GM21447 (cell line): ENCODE measurements around the gene AKAP12.
"Not testable (repeated sequence)": the region's sequence is repeated elsewhere in the genome, so short reads cannot be mapped to it uniquely, and the experiment has no call there.

ENCODE experiments used
- ATAC-seq: cut with Tn5 transposase; IDR thresholded peaks from one replicate; pipeline ENCODE4 v1.9.1; 2021; ENCODE audit not compliant: unreplicated experiment

Gene AKAP12

GRCh38 chr6:151376440-151376839, 136.7 kb downstream of the AKAP12 start:
- no peak for ATAC-seq

DNA sequence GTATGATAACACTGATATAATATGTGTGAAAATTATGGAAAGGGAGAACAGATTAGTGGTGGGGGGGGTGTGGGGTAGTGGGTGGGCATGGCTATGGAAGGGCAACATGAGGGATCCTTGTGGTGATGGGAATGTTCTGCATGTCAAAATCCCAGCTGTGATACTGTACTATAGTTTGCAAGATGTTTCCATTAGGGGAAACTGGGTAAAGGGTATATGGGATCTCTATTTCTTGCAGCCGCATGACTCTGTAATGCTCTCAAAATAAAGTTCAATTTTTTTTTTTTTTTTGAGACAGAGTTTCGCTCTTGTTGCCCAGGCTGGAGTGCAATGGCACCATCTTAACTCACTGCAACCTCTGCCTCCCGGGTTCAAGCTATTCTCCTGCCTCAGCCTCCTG, 137.3 kb downstream of the AKAP12 start:
- ATAC-seq, result no peak

DNA sequence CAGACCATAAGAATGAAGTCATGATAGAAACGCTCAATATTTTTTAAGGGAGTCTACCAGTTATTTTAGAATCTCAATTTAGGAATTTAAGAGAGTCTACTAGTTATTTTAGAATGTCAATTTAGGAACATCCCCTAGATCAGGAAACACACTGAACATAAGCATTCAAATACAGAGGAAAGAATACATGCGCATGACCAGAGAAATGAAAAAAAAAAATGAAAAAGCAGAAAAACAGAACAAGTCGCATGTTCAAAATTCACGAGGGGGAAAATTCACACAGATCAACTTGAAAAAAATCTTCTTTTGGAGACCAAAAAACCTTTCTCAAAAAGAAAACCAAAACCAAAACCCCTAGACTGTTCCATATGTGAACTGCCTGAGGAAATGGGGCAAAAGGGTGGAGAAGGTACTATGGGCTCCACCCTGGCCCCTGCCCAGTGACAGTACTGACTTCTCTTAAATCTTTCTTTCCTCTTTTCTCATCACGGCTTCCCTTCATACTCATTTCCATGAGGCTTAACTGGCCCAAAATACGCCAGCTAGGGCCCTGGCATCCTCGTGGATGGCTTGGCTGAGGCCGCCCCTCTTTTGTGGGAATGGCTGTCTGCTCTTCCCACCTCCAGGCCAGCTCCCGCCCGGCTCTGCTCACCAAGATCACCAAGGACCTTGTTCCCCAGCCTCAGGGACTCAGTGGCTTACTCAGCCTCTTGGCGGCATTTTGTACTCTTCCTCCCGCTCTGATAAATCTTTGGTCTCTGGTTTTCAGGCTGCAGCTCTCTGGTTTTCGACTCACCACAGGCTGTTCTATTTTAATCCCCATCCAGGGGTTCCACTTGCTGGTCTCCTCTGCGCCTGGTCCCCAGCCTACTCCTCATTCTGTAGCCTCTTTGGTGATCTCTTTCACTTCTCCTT, 140.4 kb downstream of the AKAP12 start:
- ATAC-seq, result peak; percentile 67

DNA sequence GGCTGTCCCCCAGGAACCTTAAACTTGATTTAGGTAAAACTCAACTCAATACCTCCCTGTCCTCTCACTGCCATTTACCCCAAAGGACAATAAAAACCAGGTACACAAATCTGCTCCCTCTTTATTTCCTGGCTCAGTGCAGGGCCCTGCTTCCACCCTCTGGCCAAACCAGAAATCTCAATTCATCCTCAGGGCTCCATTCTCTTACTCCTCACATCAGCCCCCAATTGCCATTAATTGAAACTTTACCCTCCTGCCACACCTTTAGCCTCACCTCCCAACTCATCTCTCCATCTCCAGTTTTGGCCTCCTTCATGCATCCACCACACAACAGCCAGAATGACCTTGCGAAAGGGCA, 141.1 kb downstream of the AKAP12 start:
- no peak for ATAC-seq

- no peak for ATAC-seq
Observed at GRCh38 chr6:151381722-151382121, 142.0 kb downstream of the AKAP12 start.

DNA sequence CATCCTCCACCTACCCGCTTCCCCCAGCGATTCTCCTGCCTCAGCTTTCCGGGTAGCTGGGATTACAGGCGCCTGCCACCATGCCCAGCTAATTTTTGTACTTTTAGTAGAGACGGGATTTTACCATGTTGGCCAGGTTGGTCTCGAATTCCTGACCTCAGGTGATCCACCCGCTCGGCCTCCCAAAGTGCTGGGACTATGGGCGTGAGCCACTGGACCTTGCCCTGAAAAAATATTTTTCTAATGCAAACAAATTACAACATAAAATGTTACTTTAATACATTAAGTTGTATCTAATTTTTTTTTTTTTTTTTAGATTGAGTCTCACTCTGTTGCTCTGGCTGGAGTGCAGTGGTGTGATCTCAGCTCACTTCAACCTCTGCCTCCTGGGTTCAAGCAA, 142.9 kb downstream of the AKAP12 start:
- ATAC-seq, result not testable (repeated sequence)

GRCh38 chr6:151384151-151384550, 144.4 kb downstream of the AKAP12 start:
- ATAC-seq, result no peak

GRCh38 chr6:151385177-151385576, 145.4 kb downstream of the AKAP12 start:
- ATAC-seq, result no peak

- ATAC-seq, result no peak
Observed at GRCh38 chr6:151387175-151387970, 147.6 kb downstream of the AKAP12 start.

DNA sequence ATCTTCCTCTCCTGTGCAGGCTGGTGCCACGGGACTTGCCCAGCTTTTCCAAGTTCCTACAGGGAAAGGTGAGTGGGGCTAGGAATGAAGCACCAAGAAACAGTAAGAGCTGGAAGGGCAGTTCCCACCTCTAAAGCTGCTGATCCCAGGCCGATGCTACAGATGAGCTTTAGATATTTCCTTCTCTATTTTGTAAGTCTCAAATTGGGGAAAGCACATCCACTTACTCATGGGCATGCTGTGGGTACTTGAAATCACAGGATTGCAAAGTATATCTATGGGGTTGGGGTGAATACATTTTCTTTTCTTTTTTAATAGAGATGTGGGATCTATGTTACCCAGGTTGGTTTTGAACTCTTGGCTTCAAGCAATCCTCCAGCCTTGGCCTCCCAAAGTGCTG, 148.5 kb downstream of the AKAP12 start:
- no peak for ATAC-seq

GRCh38 chr6:151388997-151389617, 149.3 kb downstream of the AKAP12 start:
- no peak for ATAC-seq

DNA sequence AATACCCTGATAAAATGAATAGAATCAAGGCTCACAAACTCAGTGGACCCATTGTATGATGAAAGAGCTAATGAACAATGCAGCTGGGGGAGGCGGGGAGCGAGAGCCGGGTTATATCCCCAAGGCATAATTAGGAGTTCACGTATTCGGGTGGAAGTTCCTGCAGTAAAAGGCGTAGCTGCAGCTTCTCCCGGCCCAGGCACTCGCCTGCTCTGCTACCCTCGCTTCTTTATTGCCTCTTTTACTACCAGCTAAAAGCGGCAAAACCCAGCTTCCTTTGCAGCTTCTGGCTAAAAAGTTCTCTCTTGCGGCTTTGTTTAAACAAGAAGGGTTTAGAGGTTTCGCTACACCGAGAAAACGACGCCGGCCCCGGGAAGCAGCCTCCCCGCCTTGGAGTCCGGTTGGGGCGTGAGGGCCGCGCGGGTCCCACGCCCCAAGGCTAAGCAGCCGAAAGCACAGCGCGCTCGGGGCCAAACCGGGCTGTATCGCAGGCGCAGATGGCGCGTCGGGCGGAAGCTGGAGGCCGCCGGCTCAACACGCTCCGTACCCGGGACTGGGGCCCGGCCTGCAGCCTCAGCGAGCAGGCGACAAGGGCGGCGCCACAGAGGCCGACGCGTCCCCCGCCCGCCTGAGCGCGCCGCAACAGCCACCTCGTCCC, 150.0 kb downstream of the AKAP12 start:
- peak; percentile 49 for ATAC-seq

GRCh38 chr6:151390276-151390850, 150.6 kb downstream of the AKAP12 start:
- ATAC-seq, result peak; percentile 79

- ATAC-seq, result peak; percentile 14
Observed at GRCh38 chr6:151390851-151391470, 151.2 kb downstream of the AKAP12 start.

DNA sequence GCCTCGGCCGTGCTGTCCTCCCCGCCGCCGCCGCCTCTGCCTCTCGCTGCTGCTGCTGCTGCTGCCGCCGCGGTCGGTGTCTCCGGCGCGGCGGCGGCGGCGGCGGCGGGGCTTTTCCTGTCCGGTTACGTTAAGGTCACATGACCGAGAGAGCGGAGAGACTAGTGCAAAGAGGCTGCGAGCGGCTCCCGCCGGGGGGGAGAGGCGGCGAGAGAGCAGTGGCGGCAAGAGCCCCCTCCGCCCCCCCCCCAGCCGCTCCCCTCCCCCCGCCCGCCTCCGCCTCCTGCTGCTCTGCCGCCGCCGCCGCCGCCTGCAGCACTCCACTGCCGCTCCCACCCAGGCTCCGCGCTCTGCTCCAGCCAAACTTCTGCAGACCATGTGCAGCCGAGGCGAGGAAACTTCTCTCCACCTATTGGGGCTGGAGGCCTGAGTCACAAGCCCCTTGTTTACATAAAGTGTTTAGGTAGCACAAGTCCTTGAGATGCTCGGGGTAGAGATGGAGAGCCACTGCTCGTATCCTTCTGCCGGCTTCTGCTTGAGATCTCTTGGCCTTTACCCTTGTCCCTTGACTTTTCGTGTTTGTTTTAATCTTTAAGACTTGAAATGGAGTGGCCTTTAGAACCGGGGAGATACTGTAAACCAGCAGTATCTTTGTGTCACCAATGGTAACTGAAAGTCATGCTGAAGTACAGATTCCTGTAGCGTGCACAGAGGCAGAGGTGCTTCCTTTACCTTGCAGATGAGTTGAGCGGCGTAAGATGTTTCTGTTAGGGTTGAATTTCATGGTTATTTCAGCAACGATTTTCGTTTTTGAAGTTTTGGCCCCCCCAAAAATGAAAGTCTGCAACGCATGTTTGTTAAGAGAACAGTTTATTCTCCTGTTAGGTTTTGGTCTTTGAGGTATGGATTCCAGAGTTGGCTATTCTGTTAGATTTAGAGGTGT, 152.0 kb downstream of the AKAP12 start, which contains the start of gene ZBTB2:
ZBTB2 (minus strand) TSS at position 89 of the 943 bp plus-strand sequence. CDS start 17,922 bp downstream, outside the sequence.
- ATAC-seq, result peak; percentile 16

DNA sequence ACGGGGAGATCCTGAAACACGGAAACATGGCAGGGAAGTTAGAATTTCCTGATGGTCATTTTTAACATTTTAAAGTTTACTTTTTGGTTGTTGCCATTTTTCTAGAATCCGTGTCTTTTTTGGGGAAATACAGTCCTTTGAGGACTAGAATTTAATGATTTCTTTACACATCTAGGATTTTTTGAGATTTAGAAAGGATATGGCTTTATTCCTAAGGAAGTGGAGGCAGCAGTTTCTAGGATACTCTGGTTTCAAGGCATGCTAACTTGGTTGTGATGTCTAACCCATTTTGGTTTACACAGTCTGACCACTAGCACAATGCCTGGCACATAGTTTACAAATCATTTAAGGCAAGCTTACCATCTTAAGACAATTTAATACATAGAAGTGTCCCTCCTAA, 152.7 kb downstream of the AKAP12 start:
- ATAC-seq, result no peak

DNA sequence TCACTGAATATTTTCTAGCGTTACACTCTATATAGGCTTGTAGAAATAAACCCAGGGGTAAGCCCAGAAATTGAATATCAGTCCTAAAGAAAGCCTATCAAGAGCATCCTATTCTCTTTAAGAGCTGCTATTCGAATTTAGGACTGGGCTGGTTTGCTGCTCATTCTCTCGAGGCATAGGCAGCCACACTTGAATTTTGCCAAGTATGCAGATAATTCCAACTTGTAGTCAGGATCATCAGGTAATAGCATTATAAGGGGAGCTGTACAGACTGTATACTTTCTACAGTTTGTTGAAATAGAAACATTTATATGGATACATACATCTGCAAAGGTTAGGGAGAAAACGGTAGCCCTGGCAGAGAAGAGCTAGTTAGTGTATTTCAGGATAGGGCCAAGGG, 153.6 kb downstream of the AKAP12 start:
- ATAC-seq, result no peak

DNA sequence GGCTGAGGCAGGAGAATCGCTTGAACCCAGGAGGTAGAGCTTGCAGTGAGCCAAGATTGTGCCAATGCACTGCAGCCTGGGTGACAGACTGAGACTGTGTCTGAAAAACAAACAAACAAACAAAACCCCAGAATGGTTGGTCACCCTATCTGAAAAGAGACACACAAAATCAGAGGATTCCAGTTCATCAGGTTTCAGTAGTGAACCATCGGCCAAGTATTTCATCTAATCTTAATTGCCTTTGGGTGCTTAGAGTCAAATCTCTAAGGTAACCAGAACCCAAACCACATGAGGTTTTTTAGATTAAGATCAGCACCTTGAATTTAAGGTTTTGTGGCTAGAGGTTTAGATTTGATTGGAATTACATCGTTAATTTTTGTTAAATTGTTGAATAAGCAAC, 159.9 kb downstream of the AKAP12 start:
- no peak for ATAC-seq

DNA sequence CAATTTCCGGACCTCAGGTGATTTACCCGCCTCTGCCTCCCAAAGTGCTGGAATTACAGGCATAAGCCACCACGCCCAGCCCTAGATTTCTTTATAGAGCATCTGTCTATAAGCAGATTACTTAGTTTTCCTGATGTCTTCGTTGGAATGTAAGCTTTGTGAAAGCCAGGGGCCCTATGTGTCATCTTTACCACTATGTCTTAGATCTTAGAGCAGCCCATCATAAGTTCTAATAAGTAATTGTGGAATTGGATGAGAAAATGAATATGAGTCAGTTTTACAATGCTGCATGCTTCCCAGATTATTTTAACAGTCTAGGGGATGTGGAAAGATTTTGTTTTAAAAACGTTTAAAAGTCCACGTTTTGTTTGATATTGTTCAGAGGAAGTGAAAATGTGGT, 160.7 kb downstream of the AKAP12 start:
- no peak for ATAC-seq
